Mesenteric fat pad (tissue), 1 donor: ENCODE data around the gene SIN3B. TPM values are rescaled to one million over a fixed set of nuclear protein-coding genes. Genes with fewer than 3 reads are reported as not detected.
"Not testable (repeated sequence)": the region's sequence is repeated elsewhere in the genome, so short reads cannot be mapped to it uniquely, and the experiment has no call there.

Experiments
- DNase-seq: peaks from one replicate; pipeline ENCODE4 v3.0.0-alpha.2; 2020; ENCODE audit warnings: low spot score
- total RNA-seq: library from RNA; stranded (reverse); fragmentation: NEBNext Ultra II Directional; extraction: Animal tissue kit (Norgen Biotek cat#: 25700); gene quantifications from one replicate; pipeline ENCODE4 v1.2.1, GENCODE V29; 2021
- donor health status: DM: yes; HTN: yes; CAD: no.

The SIN3B gene
- total RNA-seq, 1 donor from 2014 or later, result 72.9 TPM

- DNase-seq, result no peak
Observed at GRCh38 chr19:16862826-16863415, 33.7 kb downstream of the SIN3B start.

GRCh38 chr19:16867211-16867610 is 38.0 kb downstream of the SIN3B start:
- DNase-seq, result no peak

- no peak for DNase-seq
Observed at GRCh38 chr19:16868423-16869130, 39.4 kb downstream of the SIN3B start.

GRCh38 chr19:16869331-16869972 is 40.3 kb downstream of the SIN3B start:
- DNase-seq, result no peak

GRCh38 chr19:16871871-16872270 is 42.7 kb downstream of the SIN3B start:
- no peak for DNase-seq

GRCh38 chr19:16872728-16873127 is 43.5 kb downstream of the SIN3B start:
- DNase-seq, result no peak

GRCh38 chr19:16873594-16873993 is 44.4 kb downstream of the SIN3B start:
- DNase-seq, result no peak

GRCh38 chr19:16874250-16874977 is 45.2 kb downstream of the SIN3B start:
- no peak for DNase-seq

- not testable (repeated sequence) for DNase-seq
Observed at GRCh38 chr19:16874978-16875299, 45.7 kb downstream of the SIN3B start.

GRCh38 chr19:16875584-16876555 is 46.7 kb downstream of the SIN3B start:
- no peak for DNase-seq

GRCh38 chr19:16876904-16877361 is 47.7 kb downstream of the SIN3B start:
- no peak for DNase-seq

GRCh38 chr19:16877581-16877980 is 48.4 kb downstream of the SIN3B start:
- DNase-seq, result no peak

GRCh38 chr19:16878181-16878965 is 49.2 kb downstream of the SIN3B start:
- DNase-seq, result no peak

GRCh38 chr19:16880884-16881554 is 51.8 kb downstream of the SIN3B start:
- DNase-seq, result no peak

- DNase-seq, result no peak
Observed at GRCh38 chr19:16882146-16882545, 52.9 kb downstream of the SIN3B start.

GRCh38 chr19:16883522-16883921 is 54.3 kb downstream of the SIN3B start:
- no peak for DNase-seq

GRCh38 chr19:16885166-16885565 is 56.0 kb downstream of the SIN3B start:
- DNase-seq, result no peak

- DNase-seq, result no peak
Observed at GRCh38 chr19:16886305-16886880, 57.2 kb downstream of the SIN3B start.
